BE2C (cell line): Measurements from ENCODE around the gene SH2B3.

Source experiments
- DNase-seq: peaks from one replicate; pipeline ENCODE4 v3.0.0-alpha.2; 2020
- H3K27me3 ChIP-seq: fragments of 250-450 bp; sonication (Bioruptor Pico); 2 replicates; pipeline ENCODE4 v1.5.1; 2020; ENCODE audit warnings: mild to moderate bottlenecking
- H3K36me3 ChIP-seq: fragments of 250-450 bp; sonication (Bioruptor Pico); 2 replicates; pipeline ENCODE4 v1.5.1; 2020; ENCODE audit warnings: mild to moderate bottlenecking
- H3K4me1 ChIP-seq: fragments of 250-450 bp; sonication (Bioruptor Pico); 2 replicates; pipeline ENCODE4 v1.5.1; 2020
- H3K4me3 ChIP-seq: 2 replicates; pipeline ENCODE4 v1.5.1; 2011; ENCODE audit warnings: low read depth, low read length
- H3K9me3 ChIP-seq: fragments of 250-450 bp; sonication (Bioruptor Pico); 2 replicates; pipeline ENCODE4 v1.5.1; 2020
- TF ChIP-seq, protein P1 (sequence below): IDR thresholded peaks from 2 replicates; pipeline ENCODE4 v1.5.1; 2012; ENCODE audit warnings: mild to moderate bottlenecking, low read depth, low read length

SH2B3 gene

DNA sequence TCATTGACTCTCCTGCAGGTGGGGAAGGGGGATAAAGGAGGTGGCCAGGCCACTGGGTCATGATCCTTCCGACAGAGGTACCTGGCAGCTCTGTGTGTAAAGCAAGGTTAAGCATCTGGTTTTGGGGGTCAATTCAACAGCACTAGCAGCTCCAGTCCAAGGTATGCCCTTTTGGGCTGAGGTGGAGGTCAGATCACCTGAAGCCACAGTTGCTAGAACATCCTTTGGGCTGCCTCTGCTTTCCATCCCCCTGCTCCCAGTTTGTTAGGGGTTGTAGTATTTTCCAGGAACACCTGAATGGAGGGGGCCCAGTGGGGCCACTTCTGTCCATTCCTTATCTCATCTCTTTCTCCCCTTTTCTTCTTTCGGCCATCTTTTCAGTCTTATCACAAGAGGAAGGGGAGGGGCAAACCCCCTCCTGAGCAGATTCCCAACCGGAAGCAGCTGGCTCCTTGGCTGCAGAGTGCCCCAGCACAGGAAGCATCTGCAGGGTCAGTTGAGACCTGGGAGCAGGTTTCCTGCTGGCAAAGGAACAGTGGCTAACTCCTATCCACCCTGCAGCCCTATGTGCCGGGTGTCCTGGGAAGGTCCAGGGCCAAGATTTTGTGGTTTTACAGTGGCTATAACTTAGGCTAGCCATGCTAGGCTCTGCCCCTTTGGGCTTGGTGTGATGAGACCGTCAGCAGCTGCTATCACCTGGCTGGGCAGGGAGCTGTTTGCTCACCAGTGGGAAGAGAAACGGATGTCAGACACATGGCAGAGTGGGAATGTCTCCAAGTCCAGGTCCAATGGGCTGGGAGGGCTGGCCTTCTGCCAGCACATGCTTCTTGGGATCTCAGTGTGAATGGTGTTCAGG, 40.2 kb downstream of the SH2B3 start:
- DNase-seq = peak; percentile 68
- TF ChIP-seq, protein P1, sequence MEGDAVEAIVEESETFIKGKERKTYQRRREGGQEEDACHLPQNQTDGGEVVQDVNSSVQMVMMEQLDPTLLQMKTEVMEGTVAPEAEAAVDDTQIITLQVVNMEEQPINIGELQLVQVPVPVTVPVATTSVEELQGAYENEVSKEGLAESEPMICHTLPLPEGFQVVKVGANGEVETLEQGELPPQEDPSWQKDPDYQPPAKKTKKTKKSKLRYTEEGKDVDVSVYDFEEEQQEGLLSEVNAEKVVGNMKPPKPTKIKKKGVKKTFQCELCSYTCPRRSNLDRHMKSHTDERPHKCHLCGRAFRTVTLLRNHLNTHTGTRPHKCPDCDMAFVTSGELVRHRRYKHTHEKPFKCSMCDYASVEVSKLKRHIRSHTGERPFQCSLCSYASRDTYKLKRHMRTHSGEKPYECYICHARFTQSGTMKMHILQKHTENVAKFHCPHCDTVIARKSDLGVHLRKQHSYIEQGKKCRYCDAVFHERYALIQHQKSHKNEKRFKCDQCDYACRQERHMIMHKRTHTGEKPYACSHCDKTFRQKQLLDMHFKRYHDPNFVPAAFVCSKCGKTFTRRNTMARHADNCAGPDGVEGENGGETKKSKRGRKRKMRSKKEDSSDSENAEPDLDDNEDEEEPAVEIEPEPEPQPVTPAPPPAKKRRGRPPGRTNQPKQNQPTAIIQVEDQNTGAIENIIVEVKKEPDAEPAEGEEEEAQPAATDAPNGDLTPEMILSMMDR = no peak
- no peak overlapping the region for H3K4me3 ChIP-seq
- H3K4me1 ChIP-seq = peaks cover 28% of the 10 kb centered on the region
- no peaks in the 10 kb centered on the region for H3K27me3 ChIP-seq
- peaks cover 61% of the 10 kb centered on the region for H3K36me3 ChIP-seq
- no peaks in the 10 kb centered on the region for H3K9me3 ChIP-seq

GRCh38 chr12:111446631-111447570, 41.2 kb downstream of the SH2B3 start:
- peaks cover 28% of the 10 kb centered on the region for H3K4me1 ChIP-seq
- no peaks in the 10 kb centered on the region for H3K27me3 ChIP-seq
- no peak for DNase-seq
- TF ChIP-seq, protein P1 = no peak
- no peak overlapping the region for H3K4me3 ChIP-seq
- no peaks in the 10 kb centered on the region for H3K9me3 ChIP-seq
- H3K36me3 ChIP-seq = peaks cover 67% of the 10 kb centered on the region

GRCh38 chr12:111447571-111448265, 42.0 kb downstream of the SH2B3 start:
- Histone ChIP-seq H3K4me1 (peaks cover 28% of the 10 kb centered on the region), H3K27me3 (no peaks in the 10 kb centered on the region), H3K4me3 (no peak overlapping the region), H3K36me3 (peaks cover 66% of the 10 kb centered on the region), H3K9me3 (no peaks in the 10 kb centered on the region)
- TF ChIP-seq, protein P1 = no peak
- no peak for DNase-seq

DNA sequence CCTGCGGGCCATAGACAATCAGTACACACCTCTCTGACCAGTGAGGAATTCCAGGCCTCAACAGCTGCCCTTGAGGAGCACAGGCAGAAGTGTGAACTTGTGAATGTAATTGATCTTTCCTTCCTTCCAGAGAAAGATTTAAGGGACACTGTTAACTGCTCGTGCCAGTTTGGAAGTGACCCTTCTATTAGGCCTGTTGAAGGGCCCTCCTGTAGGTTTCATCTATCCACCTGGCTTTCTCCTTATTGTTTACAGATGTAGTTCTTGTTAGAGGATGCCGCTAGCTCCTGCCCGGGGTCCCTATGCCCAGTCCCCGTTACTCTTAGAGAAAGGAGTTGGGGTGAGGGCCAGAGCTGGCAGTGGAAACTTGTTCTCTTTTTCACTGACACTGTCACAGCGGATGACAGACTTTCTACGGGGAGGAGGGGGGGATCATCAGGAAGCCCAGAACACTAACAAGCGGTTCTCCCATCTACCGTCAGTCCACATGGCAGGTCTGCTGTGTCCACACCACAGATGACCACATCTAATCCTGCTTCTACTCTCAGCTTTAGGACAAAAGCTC, 42.6 kb downstream of the SH2B3 start:
- Histone ChIP-seq H3K4me1 (peaks cover 28% of the 10 kb centered on the region), H3K4me3 (no peak overlapping the region), H3K36me3 (peaks cover 63% of the 10 kb centered on the region), H3K27me3 (no peaks in the 10 kb centered on the region), H3K9me3 (no peaks in the 10 kb centered on the region)
- TF ChIP-seq, protein P1 = no peak
- no peak for DNase-seq

GRCh38 chr12:111448846-111449790, 43.4 kb downstream of the SH2B3 start:
- H3K9me3 ChIP-seq = no peaks in the 10 kb centered on the region
- H3K36me3 ChIP-seq = peaks cover 66% of the 10 kb centered on the region
- TF ChIP-seq, protein P1 = no peak
- DNase-seq = no peak
- H3K4me3 ChIP-seq = no peak overlapping the region
- no peaks in the 10 kb centered on the region for H3K27me3 ChIP-seq
- H3K4me1 ChIP-seq = peaks cover 28% of the 10 kb centered on the region
